Measurements from ENCODE around the gene ABTB2. TPM values are rescaled to one million over a fixed set of nuclear protein-coding genes. Genes with fewer than 3 reads are reported as not detected.

The ABTB2 gene
- total RNA-seq, 2 donors from 2014 or later = 5.8 to 11.1 TPM

DNA sequence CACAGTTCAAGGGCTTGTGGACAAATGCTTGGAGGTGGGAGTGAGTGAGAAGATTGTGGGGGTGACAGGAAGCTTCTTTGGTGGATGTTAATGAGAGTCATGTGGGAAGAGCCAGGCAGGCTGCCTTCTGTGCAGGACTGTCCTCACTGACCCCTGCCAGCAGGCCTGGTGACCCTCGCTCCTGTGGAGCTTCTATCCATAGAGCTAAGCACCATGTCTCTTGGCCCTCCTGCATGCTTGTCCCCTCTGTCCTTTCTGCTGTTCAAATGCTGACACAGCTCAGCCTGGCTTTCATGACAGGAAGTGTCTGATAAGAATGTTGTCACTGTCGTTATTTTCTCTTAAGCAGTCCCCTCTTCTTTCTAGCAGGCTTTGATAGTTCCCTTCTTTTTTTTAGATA, 214.8 kb downstream of the ABTB2 start:
- Histone ChIP-seq H3K9me3 (no peaks in the 10 kb centered on the region), H3K4me3 (no peak overlapping the region), H3K36me3 (peaks cover 26% of the 10 kb centered on the region), H3K27ac (no peak overlapping the region), H3K9ac (ENCODE audit: low read depth in 2 of 2, low read length in 2 of 2) (no peak overlapping the region), H3K27me3 (no peaks in the 10 kb centered on the region), H3K4me1 (no peaks in the 10 kb centered on the region)
- DNase-seq = no peak
- TF ChIP-seq, protein P1, sequence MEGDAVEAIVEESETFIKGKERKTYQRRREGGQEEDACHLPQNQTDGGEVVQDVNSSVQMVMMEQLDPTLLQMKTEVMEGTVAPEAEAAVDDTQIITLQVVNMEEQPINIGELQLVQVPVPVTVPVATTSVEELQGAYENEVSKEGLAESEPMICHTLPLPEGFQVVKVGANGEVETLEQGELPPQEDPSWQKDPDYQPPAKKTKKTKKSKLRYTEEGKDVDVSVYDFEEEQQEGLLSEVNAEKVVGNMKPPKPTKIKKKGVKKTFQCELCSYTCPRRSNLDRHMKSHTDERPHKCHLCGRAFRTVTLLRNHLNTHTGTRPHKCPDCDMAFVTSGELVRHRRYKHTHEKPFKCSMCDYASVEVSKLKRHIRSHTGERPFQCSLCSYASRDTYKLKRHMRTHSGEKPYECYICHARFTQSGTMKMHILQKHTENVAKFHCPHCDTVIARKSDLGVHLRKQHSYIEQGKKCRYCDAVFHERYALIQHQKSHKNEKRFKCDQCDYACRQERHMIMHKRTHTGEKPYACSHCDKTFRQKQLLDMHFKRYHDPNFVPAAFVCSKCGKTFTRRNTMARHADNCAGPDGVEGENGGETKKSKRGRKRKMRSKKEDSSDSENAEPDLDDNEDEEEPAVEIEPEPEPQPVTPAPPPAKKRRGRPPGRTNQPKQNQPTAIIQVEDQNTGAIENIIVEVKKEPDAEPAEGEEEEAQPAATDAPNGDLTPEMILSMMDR (IDR thresholded peaks at IDR 0.05) = no peak
- intact Hi-C loops (cut with DNase I) = no loop called here

DNA sequence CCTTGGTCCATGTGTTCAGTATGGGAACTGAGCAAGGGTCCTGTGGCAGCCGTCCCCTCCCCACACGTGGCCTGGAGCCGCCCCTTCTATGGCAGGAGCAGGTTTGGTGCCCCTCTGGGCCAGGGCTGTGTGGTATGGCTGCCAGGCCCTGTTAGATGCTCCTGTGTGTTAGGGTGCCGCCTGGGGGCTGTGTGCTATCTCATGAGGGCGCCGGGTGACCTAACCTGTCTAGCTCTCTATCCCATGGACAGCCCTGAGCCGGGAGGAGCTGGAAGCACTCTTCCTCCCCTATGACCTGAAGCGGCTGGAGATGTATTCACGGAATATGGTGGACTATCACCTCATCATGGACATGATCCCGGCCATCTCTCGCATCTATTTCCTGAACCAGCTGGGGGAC, 217.7 kb downstream of the ABTB2 start:
- H3K27ac ChIP-seq = no peak overlapping the region
- H3K9me3 ChIP-seq = no peaks in the 10 kb centered on the region
- no peak for DNase-seq
- H3K4me3 ChIP-seq = no peak overlapping the region
- TF ChIP-seq, protein P1 (IDR thresholded peaks at IDR 0.05) = no peak
- no peaks in the 10 kb centered on the region for H3K4me1 ChIP-seq
- no peak overlapping the region for H3K9ac ChIP-seq (ENCODE audit: low read depth in 2 of 2, low read length in 2 of 2)
- no peaks in the 10 kb centered on the region for H3K27me3 ChIP-seq
- intact Hi-C loops (cut with DNase I) = no loop called here
- H3K36me3 ChIP-seq = peaks cover 28% of the 10 kb centered on the region

DNA sequence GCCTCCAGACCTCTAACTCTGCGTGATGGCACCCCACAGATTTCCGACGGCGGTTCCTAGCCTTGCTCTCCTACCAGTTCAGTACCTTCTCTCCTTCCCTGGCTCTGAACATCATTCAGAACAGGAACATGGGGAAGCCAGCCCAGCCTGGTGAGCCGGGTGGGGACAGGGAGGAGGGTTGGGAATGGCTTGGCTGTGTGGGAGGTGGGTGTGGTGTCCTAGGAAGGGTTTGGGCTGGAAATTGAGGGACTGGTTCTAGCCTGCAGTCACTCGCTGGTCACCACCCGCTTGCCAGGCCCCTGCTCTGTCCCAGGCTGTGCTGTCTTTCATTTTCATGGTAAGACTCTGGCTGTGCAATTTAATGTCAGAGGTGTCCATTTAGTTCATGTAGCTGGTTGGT, 218.5 kb downstream of the ABTB2 start:
- TF ChIP-seq, protein P1 (IDR thresholded peaks at IDR 0.05) = no peak
- Histone ChIP-seq H3K36me3 (peaks cover 28% of the 10 kb centered on the region), H3K9ac (ENCODE audit: low read depth in 2 of 2, low read length in 2 of 2) (no peak overlapping the region), H3K4me3 (no peak overlapping the region), H3K9me3 (no peaks in the 10 kb centered on the region), H3K4me1 (no peaks in the 10 kb centered on the region), H3K27ac (no peak overlapping the region), H3K27me3 (no peaks in the 10 kb centered on the region)
- no peak for DNase-seq
- intact Hi-C loops (cut with DNase I) = no loop called here

DNA sequence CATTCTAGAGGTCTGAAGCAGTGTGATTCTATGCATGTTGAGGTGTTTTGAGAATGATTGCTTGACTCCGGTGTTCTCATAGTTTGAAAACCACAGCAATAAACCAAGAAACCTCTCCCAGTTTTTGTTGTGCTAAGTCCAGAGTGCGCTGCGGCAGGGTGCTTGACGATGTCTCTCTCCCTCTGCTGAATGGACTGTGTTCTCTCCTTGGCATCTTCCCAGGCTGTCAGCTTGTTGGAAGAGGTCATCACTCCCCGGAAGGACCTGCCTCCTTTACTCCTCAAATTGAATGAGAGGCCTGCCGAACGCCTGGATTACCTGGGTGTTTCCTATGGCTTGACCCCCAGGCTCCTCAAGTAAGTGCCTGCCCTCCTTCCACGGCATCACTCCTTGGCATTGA, 221.4 kb downstream of the ABTB2 start:
- H3K4me1 ChIP-seq = no peaks in the 10 kb centered on the region
- H3K36me3 ChIP-seq = peaks cover 18% of the 10 kb centered on the region
- H3K27ac ChIP-seq = no peak overlapping the region
- H3K9ac ChIP-seq (ENCODE audit: low read depth in 2 of 2, low read length in 2 of 2) = no peak overlapping the region
- no peaks in the 10 kb centered on the region for H3K27me3 ChIP-seq
- no peaks in the 10 kb centered on the region for H3K9me3 ChIP-seq
- no peak for DNase-seq
- H3K4me3 ChIP-seq = no peak overlapping the region
- intact Hi-C loops (cut with DNase I) = no loop called here
- TF ChIP-seq, protein P1 (IDR thresholded peaks at IDR 0.05) = no peak

DNA sequence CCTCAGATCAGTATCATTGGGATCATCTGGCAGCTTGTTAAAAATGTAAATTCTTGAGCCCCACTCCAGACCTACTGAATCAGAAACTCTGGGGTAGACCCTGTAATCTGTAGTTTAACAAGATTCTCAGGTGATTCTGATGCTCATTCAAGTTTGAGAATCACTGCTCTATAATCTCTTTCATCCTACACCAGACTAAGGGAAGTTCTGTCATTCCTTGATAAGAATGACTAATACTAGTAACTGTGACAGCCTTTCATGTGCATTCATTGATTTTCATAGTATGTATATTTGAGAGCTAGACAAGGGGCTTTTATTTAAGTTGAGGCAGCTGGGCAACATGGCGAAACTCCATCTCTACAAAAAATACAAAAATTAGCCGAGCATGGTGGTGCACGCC, 222.4 kb downstream of the ABTB2 start:
- TF ChIP-seq, protein P1 (IDR thresholded peaks at IDR 0.05) = no peak
- H3K4me1 ChIP-seq = no peaks in the 10 kb centered on the region
- no peak for DNase-seq
- H3K4me3 ChIP-seq = no peak overlapping the region
- peaks cover 18% of the 10 kb centered on the region for H3K36me3 ChIP-seq
- H3K27ac ChIP-seq = no peak overlapping the region
- H3K27me3 ChIP-seq = no peaks in the 10 kb centered on the region
- no peaks in the 10 kb centered on the region for H3K9me3 ChIP-seq
- intact Hi-C loops (cut with DNase I) = no loop called here
- H3K9ac ChIP-seq (ENCODE audit: low read depth in 2 of 2, low read length in 2 of 2) = no peak overlapping the region

DNA sequence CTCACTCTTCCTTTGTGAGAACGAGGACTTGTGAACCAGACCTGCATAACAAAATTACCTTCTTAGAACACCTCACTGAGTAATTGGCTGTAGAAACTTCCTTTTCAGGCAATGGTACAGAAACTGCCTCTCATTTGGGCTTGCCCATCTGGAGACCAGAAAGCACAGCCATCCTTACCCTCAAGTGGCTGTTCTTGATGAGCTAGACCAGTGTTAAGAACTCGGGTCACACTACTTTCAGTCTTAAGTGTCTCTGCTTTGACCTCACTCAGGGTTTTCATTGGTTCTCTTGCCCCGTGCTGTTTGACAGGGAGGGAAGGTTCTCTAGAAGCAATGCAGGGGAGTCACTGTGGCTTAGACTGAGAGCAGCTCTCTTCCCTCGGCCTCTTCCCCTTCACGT, 223.0 kb downstream of the ABTB2 start:
- no peak overlapping the region for H3K9ac ChIP-seq (ENCODE audit: low read depth in 2 of 2, low read length in 2 of 2)
- no peaks in the 10 kb centered on the region for H3K27me3 ChIP-seq
- H3K36me3 ChIP-seq = peaks cover 18% of the 10 kb centered on the region
- DNase-seq = no peak
- TF ChIP-seq, protein P1 (IDR thresholded peaks at IDR 0.05) = no peak
- H3K4me3 ChIP-seq = no peak overlapping the region
- intact Hi-C loops (cut with DNase I) = no loop called here
- no peaks in the 10 kb centered on the region for H3K9me3 ChIP-seq
- H3K4me1 ChIP-seq = no peaks in the 10 kb centered on the region
- H3K27ac ChIP-seq = no peak overlapping the region
